HG03175 (cell line): ENCODE results near the gene BLOC1S6.

Experiments used
- ATAC-seq: cut with Tn5 transposase; IDR thresholded peaks from one replicate; pipeline ENCODE4 v1.9.1; 2021; ENCODE audit warnings: mild to moderate bottlenecking, moderate library complexity; ENCODE audit not compliant: unreplicated experiment

The BLOC1S6 gene

DNA sequence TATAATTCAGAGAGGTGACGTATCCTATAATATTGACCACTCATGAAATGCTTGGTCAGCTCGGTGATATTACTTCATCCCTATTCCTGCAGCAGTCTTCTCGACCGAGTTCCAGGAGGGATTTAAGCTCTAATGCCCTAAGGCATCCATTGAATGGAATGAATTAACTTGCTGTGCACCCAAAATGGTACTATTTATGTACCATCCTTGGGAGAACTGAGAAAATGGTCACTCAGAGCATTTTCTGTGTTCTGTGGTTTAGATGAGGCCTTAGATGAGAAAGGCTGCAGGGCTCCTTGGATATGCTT is 638 bp downstream of the BLOC1S6 start:
- ATAC-seq: no peak

GRCh38 chr15:45588219-45588875 is 1.2 kb downstream of the BLOC1S6 start:
- ATAC-seq: no peak

DNA sequence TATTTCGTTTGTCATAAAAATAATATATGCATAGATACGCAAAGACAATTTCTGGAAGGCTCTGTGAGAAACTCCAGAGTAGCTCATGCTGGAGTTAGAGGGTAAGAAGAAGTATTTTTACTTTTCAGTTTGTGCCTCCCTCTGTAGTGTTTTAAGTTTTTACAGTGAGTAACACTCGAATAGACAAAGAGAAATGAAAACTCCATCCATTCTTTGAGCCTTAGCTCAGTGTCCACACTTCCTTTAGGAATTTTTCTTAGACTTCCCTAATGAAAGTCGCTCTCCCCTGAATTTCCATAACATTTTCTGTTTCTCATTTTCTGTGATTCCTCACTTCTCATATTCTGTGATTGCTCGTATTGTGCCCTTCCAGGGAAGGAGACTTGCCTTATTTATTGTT is 2.1 kb downstream of the BLOC1S6 start:
- no peak for ATAC-seq

DNA sequence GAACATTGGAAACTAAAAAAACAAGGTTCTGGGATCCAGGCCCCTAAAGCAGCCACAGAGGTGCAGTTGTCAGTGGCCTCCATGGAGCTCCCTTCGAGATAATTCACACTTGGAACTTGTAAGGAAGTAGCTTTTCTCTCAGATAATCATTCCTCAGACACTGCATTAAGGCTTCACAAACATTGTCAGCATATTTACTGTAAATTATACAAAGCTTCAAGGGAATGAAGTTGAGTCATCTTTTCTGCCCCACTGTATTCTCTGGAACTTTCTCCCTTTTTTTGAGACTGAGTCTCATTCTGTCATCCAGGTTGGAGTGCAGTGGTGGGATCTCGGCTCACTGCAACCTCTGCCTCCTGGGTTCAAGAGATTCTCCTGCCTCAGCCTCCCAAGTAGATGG is 7.1 kb downstream of the BLOC1S6 start:
- no peak for ATAC-seq

GRCh38 chr15:45594835-45595530 is 7.8 kb downstream of the BLOC1S6 start:
- no peak for ATAC-seq

DNA sequence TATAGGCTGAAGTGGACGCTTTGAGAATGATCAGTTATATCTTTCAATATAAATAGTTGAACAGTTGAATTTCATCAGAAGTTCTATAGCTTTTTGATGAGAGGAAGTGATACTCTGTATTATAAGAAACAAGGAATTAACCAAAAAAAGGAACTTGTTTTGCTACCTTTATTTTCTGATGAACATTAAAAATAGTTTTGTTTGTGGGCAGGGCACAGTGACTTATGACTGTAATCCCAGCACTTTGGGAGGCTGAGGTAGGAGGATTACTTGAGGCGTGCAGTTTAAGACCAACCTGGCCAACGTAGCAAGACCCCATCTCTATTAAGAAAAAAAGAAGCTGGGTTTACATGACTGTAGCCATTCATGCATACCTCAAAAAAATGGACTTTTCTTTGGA is 16.7 kb downstream of the BLOC1S6 start:
- no peak for ATAC-seq

DNA sequence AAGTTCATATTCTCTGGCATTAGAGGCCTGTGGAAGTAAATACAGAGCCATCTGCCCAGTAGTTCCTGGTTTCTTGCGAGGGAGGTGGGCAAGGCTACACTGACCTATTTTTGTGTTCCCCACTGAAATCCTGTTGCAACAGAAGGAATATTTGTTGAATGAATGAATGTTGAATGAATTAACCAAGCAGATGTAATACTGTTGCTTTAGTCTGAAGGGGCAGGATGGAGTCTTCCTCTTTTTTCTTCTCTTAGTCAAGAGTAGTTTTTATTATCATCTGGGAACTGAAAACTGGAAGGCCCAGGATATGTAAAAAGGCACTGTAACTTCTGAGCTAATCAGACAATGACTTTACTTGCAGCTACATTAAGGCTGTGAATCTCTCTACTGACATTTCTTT is 17.1 kb downstream of the BLOC1S6 start:
- ATAC-seq: no peak

DNA sequence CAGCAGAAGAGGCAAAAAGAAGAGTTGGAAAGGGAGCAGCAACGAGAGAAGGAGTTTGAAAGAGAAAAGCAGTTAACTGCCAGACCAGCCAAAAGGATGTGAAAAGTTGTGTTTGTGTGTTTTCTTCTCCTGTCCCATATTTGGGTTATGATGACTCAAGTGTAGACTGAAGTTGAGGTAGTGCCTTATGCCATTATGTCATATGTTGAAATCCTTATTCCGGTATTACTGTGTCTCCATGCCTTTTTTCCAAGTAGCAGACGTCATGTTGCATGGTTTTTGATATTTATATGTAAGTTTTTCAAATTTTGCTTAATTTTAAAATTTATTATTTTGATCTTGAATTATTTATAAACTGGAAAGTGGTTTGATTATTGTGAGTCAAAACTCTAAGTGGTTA is 19.2 kb downstream of the BLOC1S6 start:
- ATAC-seq: no peak

- ATAC-seq: no peak
Observed at GRCh38 chr15:45606841-45607240, 19.7 kb downstream of the BLOC1S6 start.

GRCh38 chr15:45611305-45611704 is 24.1 kb downstream of the BLOC1S6 start:
- no peak for ATAC-seq

GRCh38 chr15:45612790-45613415 is 25.7 kb downstream of the BLOC1S6 start:
- ATAC-seq: no peak

DNA sequence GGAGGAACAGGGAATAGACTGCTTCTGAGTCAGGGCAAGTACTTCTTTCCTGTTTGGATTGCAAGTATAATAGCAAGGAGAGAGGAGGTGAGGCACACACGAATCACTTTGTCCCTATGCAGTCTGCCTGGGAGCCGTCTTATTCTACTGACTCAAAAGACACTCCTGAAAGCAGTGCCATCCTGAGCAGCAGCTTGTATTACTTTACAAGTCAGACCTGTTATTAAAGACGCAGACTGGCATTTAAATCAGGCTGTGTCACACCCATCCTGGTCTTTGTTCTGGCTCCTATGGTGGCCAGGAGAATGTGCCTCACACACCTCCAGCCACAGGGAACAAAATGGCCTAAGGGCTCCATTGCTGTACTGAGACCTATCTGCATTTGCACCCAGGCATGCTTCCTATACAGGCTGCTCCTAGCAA is 29.7 kb downstream of the BLOC1S6 start:
- no peak for ATAC-seq

DNA sequence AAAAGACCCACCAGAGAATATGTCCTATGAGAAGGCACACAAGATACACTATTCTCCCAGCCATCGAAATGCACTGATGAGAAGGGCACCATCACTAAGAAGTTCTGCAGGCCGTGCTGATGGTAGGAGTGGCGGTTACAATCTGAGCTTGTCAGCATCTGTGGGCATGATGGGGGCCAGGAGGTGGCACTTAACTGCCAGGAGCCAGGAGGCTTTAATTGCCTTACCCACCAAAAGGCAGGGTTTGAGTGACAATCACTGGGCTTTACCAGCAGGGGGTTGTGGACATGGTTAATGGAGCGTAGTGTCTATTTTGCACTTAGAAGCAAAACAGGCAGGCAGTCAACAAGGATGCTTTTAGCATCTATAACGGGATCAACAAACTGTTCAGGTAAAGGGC is 31.6 kb downstream of the BLOC1S6 start:
- no peak for ATAC-seq

DNA sequence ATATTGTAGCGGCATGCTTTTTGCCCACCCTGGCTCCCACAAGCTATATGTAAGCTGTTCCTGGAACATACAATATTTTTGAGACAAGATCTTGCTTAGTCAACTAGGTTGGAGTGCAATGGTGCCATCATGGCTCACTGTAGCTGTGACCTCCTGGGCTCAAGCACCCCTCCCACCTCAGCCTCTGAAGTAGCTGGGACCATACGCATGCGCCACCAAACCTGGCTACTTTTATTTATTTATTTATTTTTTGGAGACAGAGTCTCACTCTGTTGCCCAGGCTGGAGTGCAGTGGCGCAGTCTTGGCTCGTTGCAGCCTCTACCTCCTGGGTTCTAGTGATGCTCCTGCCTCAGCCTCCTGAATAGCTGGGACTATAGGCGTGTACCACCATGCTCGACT is 41.0 kb downstream of the BLOC1S6 start:
- ATAC-seq: no peak

GRCh38 chr15:45630917-45631691 is 43.9 kb downstream of the BLOC1S6 start:
- ATAC-seq: no peak

GRCh38 chr15:45631776-45632175 is 44.6 kb downstream of the BLOC1S6 start:
- no peak for ATAC-seq

DNA sequence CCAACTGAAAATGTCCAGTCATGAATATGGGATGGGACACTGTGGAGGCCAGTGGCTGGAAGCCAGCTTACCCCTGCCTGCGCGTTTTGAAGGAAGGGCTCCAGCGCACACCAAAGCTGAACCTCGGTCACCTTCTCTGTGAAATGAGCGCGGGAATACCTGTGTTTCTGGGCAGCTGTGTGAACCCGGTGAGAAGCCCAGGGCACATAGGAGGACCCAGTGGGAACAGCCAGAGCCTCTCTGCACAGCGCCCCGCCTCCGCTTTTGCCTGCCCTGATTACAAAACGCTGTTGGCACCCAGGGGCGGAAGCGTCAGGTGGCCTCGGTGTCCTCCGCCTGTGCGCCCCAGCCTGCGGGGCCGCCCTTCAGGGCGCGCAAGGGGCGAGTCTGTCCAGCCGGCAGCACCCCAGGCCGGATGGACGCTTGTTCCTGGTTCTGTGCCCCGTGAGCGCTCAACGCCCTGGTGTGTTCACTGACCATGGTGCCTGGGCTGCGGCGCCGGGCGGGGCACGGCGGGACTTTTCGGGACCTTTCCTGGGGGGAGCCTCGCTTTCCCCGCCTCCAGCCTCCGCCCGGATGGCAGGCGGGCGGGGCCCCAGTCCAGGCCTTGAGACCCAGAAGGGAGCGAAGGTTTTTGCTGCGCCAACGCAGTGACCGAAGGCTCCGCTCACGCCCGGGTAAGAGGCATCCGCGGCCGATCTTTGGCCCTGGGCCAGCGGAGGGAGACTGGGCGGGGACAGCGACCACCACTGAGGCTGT is 47.4 kb downstream of the BLOC1S6 start, which contains the start of gene SQOR:
TSS of gene SQOR (plus strand) at position 598 of the 759 bp plus-strand sequence. CDS start 23,895 bp downstream, outside the sequence.
- peak; percentile 71 for ATAC-seq

DNA sequence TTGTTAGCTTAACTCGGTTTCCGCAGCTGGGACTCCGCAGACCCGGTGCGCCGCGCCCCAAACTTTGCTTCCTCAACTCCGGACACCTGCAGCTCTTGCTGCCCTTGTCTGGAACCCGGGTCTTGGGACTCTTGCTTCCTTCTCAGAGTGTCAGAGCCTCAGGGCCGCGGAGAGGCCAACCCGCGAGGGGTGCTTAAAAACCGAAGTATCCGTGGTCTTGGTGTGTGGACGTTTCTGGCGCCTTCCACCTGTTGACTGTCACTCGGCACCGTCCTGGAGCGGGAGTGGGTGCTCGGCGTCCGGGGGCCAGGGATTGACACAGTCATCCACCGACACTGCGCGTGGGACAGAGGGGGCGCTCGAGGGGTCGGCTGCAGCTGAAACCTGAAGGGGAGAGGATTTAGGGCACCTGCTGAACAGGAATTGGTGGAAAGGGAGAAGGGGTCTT is 48.0 kb downstream of the BLOC1S6 start:
- ATAC-seq: peak; percentile 49

DNA sequence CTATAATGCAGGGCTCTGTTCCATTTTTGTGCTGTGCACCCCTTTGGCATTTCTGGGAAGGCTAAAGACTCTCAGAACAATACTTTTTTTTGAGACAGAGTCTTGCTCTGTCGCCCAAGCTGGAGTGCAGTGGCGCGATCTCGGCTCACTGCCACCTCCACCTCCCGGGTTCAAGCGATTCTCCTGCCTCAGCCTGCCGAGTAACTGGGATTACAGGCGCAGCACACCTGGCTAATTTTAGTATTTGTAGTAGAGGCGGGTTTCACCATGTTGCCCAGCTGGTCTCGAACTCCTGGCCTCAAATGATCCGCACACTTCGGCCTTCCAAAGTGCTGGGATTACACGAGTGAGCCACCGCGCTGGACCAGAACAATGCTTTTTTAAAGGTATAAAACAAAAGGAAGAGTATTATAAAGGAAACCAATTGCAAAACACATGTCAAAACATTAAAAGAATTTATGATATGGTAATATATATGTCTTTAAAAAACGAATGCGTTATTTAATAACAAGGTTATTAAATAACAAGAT is 48.6 kb downstream of the BLOC1S6 start:
- no peak for ATAC-seq

- no peak for ATAC-seq
Observed at GRCh38 chr15:45637141-45637540, 50.0 kb downstream of the BLOC1S6 start.
